GM19193 (cell line): Measurements from ENCODE around the gene HMGCLL1.

ENCODE experiments used
- POLR2A ChIP-seq: IDR thresholded peaks from 4 replicates; pipeline ENCODE4 v1.6.1; 2011; ENCODE audit not compliant: insufficient read depth, insufficient read length; ENCODE audit errors: extremely low read depth

The HMGCLL1 gene

GRCh38 chr6:55560290-55560885 lies 18.6 kb downstream of the HMGCLL1 start:
- no peak for TF ChIP-seq POLR2A

DNA sequence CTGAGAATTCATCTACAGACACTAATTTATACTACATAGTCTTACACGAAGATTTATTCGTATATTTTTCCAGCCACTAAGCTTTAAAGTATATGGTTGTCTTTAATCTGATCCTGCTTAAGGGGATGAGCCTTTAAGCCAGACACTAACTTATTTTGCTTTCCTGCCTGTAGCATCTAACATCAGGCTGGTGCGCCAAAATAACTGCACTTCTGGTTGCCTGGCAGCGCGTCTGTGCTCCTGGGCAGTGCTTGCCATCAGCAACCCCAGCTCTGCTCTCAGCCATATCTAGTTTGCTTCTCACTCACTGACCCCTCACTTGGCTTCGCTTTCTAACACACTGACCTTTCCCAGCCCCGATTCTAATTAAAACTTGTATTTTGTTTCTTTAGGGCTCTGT lies 21.8 kb downstream of the HMGCLL1 start:
- TF ChIP-seq POLR2A = no peak

DNA sequence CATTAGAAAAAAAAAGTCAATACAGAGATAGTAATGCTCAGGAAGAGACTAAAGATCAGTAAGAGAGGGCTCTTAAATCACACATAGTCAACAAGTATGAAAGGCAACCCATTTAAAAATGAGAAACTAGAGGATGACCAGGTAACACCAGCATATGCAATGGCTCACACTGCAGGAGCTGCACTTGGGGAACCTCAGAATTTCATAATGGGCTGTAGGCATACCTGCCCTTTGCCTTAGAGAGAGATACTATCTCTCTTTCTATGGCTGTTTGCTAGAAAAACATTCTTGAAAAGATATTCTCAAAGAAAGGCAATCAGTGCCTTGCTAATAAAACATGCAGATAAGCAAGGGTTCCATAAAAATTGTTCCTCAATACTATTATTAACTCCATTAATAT lies 33.2 kb downstream of the HMGCLL1 start:
- TF ChIP-seq POLR2A = no peak

- TF ChIP-seq POLR2A = no peak
These were observed 35.2 kb downstream of the HMGCLL1 start for GRCh38 chr6:55543633-55544309.

GRCh38 chr6:55541024-55541423 lies 38.0 kb downstream of the HMGCLL1 start:
- no peak for TF ChIP-seq POLR2A

DNA sequence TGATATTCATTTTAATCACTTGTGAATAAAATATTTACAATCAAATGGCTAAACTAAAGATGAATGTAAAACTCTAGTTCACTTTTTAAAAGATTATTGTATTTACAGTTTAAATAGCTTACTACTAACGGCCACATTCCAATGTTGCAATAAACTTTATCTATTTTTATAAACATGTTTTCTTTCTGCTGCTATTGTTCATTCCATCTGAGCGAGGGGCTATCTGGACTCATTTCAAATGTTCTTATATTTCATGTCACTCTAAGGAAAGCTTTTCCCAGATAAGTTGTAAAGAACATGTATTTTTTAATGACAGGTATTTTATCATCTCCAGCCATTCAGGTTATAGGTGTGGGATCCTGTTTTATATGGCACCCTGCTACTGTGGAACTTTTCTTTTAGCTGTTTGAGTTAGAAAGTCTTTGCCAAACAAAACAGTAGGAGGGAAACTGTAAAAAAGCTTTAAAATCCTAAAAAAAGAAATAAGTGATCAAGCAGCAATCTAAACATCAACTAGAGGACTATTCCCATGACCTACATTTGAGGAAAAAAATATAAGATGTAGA lies 42.5 kb downstream of the HMGCLL1 start:
- no peak for TF ChIP-seq POLR2A

GRCh38 chr6:55531496-55531895 lies 47.5 kb downstream of the HMGCLL1 start:
- TF ChIP-seq POLR2A = no peak

- TF ChIP-seq POLR2A = no peak
These were observed 48.1 kb downstream of the HMGCLL1 start for GRCh38 chr6:55530931-55531330.

DNA sequence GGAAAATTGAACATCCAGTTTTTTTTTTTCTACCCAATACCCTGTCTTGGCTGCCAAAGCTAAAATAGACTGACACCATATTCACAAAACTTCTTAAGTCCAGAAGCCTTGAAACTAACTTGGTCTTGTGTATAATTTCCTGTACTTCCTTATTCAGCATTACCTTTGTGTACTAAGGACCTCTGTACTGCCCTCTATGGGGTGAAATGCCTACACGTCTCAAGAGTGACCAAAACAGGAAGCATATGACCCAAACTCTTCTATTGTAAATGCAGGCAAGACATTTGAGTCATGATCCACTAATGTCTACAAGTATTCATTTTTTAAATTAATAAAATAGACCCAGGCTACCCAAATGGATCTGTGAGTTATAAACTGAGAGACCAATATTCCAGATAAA lies 50.4 kb downstream of the HMGCLL1 start:
- no peak for TF ChIP-seq POLR2A

- TF ChIP-seq POLR2A = no peak
These were observed 54.6 kb downstream of the HMGCLL1 start for GRCh38 chr6:55524441-55524840.

DNA sequence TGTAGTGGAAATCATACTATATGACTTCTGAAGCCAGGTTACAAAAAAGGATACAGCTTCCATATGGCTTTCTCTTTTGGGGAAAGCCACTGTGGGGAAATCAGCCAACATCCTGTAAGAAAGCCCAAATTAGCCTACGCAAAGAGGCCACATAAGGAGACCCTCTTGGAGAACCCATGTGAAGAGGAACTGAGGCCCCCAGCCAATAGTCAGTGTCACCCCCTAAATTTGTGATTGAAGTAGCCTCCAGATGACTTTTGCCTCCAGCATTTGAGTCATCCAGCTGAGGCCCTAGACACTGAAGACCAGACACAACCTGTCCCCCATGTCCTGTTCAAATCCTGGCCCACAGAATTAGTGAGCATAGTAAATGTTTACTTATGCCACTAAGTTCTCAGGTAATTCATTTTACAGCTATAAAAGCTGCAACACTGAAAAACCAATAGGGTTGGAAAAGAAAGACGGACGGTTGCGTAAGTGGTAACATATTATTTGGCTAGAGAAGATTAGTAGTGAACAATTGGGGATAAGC lies 60.4 kb downstream of the HMGCLL1 start:
- no peak for TF ChIP-seq POLR2A

DNA sequence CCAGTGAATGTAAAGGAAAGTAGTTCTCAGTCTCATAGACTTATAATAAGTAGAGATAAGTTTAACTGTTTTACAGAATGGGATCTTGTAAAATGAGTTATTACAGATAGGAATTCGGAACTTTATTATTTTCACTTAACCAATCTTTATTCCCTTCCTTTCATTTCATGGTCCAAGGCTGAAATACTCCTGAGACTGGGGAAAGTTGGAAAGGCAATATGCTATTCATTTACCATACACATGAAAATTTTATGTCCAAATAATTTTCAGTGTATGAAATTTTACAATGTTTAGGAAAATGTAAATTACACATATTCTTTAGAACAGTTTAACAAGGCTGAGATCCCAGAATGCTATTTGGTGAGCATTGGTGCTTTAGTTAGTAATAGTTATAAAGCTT lies 62.3 kb downstream of the HMGCLL1 start:
- no peak for TF ChIP-seq POLR2A

GRCh38 chr6:55512904-55513303 lies 66.1 kb downstream of the HMGCLL1 start:
- TF ChIP-seq POLR2A = no peak

- TF ChIP-seq POLR2A = no peak
These were observed 67.7 kb downstream of the HMGCLL1 start for GRCh38 chr6:55511122-55511800.

DNA sequence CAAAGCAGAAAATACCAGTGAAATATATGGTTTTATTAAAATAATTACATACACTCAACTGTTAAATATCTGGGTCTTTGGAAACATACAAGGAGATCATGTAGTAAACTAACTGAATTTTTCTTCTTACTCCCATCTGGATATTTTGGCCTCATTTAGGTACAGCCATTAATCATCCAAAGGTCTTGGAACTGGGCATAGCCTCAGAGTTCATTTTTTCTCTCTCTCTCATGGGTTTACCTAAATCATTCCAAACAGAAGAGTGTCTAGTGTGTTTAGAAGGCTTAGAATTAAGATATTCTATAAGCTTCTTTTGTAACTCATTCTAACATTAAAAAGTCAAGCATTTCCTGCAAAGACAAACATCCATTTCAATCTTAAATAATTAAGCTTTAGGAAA lies 79.4 kb downstream of the HMGCLL1 start:
- TF ChIP-seq POLR2A = no peak
